HG03342 (cell line): Measurements from ENCODE around the gene FAM186B.

Source experiments
- ATAC-seq: cut with Tn5 transposase; IDR thresholded peaks from one replicate; pipeline ENCODE4 v1.9.1; 2021; ENCODE audit warnings: mild to moderate bottlenecking, moderate library complexity; ENCODE audit not compliant: unreplicated experiment

Gene FAM186B

GRCh38 chr12:49554266-49554665 is 51.2 kb downstream of the FAM186B start:
- ATAC-seq: no peak

DNA sequence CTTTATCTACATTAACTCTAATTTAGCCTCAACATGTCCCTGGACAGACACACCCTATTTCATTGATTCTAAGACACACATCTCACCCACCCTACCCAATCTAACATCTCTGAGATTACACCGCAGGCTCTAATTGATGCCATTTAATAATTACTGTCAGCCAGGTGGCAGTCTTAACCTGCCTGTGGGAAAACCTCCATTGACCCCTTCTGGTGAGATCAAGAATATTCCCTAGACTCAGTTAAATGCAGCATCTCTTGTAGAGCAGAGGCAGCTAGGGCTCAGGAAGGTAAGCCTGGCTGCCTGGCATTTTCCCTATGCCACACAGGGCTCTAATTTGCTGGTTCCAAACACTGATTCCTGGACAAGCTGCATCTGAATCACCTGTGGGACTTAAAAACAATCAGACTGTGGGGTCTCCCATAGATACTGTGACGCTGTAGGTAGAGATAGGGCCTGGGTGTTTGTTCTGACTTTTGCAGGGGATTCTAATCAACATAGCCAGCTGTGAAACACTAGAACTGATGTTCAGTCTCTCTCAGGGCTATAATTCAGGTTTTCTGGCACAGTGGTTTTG is 51.8 kb downstream of the FAM186B start:
- ATAC-seq: no peak

DNA sequence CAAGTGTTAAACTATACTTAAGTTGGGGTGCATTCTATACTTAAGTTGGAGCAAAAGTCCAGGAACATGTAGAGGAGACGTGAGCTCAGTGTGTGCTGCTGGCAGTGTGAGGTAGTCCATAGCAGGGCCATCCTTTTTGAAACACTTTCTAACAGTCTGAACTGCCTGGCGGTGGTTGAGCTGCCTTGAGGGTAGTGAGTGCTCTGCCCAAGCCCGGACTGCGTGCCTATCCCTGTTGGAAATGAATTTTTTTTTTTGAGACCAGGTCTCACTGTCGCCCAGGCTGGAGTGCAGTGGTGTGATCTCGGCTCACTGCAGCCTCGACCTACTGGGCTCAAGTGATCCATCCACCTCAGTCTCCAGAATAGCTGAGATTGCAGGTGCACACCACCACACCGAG is 52.5 kb downstream of the FAM186B start:
- ATAC-seq: no peak

DNA sequence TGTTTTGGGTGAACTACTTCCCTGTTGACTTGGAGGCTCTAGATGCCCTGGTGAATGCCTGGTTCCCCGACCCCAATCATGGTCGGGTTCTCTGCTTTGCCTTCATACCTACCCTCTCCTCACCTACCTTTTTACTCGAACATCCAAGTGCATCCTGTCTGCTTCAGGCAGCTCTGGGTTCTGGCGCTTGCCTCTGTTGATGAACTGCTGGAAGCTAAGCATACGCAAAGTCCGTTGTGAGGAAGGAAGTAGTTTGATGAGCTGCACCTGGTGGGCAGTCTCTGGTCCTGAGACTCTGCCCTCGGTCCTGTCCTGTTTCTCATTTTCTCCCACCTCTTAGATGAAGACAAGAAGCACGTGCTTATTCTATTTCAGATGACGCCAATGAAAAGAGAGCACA is 53.0 kb downstream of the FAM186B start:
- ATAC-seq: no peak

- ATAC-seq: no peak
Measured at GRCh38 chr12:49552014-49552413, 53.4 kb downstream of the FAM186B start.

- no peak for ATAC-seq
Measured at GRCh38 chr12:49550693-49551252, 54.7 kb downstream of the FAM186B start.

GRCh38 chr12:49549735-49550692 is 55.4 kb downstream of the FAM186B start:
- ATAC-seq: no peak

- ATAC-seq: no peak
Measured at GRCh38 chr12:49548822-49549648, 56.4 kb downstream of the FAM186B start.

GRCh38 chr12:49548481-49548821 is 57.0 kb downstream of the FAM186B start:
- no peak for ATAC-seq

- no peak for ATAC-seq
Measured at GRCh38 chr12:49547090-49547690, 58.2 kb downstream of the FAM186B start.

GRCh38 chr12:49546481-49546880 is 59.0 kb downstream of the FAM186B start:
- no peak for ATAC-seq

- ATAC-seq: no peak
Measured at GRCh38 chr12:49545815-49546214, 59.6 kb downstream of the FAM186B start.

DNA sequence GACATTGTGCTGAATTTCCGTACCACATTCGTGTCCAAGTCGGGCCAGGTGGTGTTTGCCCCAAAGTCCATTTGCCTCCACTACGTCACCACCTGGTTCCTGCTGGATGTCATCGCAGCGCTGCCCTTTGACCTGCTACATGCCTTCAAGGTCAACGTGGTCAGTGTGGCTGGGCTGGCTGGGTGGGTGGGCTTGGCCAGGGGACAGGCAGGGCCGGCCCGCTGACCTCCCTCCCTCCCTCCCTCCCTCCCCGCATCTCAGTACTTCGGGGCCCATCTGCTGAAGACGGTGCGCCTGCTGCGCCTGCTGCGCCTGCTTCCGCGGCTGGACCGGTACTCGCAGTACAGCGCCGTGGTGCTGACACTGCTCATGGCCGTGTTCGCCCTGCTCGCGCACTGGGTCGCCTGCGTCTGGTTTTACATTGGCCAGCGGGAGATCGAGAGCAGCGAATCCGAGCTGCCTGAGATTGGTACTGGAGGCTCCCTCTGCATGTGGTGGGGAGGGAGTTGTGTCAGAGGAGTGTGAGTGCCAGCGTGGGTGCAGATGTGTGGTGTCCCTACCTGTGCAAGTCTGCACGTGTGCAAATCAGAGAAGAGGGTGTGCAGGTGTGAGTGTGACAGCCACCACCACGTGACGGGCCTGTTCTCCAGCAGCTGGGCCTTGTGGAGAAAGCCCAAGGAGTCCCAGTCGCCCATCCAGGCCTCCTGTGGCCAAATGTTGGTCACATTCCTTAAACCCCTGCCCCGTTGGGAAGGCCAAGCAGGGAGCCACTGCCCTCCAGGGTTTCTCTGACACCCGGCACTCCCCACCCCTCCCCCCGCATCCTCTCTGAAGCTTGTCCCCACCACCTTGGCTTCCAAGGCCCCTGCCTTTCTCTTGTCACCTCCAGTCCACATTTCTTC is 61.3 kb downstream of the FAM186B start:
- ATAC-seq: no peak

GRCh38 chr12:49543221-49543913 is 62.1 kb downstream of the FAM186B start:
- no peak for ATAC-seq

DNA sequence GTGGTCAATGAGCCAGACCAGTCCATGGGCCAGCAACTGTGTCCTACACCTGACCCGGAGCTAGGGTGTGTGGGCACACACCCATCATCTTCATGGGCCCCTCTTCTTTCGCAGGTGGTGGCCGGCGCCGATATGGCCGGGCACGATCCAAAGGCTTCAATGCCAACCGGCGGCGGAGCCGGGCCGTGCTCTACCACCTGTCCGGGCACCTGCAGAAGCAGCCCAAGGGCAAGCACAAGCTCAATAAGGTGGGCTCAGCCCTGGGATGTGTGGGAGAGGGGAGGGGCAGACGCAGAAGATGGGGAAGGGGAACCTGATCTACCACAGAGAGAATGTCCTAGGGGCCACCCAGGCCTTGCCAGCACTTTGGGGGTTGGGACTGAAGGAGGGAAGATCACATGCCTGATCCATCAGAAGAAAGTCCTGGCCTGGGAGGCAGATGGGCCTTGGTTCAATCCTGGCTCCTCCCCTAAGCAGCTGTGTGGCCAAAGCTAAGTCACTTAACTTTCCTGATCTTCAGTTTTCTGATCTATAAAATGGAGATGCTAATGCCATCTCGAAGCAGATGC is 62.8 kb downstream of the FAM186B start:
- no peak for ATAC-seq

DNA sequence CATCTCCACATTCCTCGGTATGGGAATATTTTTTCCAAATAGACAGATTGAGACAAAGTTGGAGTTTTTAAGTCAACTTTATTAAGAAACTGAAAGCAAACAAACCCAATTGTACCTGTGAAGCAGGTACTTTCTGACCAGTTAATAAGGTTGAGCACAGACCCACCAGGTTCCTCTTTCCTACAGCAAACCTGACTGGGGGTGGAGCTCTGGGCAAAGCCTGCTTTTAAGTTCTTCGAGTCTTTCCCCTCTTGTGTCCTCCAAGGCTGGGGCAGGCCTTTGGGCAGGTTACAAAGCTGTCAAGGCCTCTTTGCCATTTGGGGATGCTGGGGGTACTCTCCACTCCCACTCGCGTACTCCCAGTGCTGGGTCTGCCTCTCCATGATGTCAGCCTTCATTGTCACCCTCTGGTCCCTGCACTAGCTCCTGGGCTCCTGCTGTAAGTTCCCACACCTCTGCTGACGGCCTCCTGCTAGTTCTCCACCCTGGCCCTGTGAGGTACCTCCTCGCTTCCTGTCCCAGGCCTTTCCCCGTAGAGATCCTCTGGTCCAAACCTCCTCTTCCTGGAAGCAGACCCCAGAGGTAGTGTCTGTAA is 63.4 kb downstream of the FAM186B start:
- ATAC-seq: no peak

DNA sequence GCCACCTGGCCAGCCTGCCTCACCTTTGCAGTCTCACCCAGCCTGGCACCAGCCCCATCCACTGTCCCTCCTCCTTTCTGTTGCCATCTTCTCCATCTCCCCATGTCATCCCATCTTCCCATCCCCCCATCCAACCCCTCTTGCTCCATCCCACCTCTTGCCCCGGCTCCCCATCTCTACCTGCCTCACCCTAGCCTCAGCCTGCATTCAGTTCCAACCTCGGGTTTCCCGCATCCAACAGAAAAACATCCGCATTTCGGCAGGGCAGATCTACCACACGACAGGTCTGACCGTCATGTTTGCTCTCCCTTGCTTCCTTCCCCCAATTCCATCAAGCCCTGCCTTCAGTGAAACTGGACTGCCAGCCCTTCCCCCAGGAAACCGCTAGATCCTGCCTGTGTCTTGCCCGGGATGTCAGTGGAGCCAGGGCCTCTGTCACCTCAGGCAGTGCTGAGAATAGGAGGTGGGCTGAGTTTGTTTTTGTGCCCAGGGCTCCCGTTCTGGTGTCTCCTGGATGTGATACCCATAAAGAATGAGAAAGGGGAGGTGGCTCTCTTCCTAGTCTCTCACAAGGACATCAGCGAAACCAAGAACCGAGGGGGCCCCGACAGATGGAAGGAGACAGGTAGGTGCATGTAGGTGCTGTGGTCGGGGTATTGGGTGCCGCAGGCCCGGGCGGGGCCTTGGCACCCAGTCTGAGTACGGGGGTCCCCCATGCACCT is 64.1 kb downstream of the FAM186B start:
- no peak for ATAC-seq
